GM10847 (cell line): ENCODE data around the gene TRIM10.

Source experiments
- POLR2A ChIP-seq: IDR thresholded peaks from 2 replicates; pipeline ENCODE4 v1.6.1; 2011; ENCODE audit not compliant: insufficient read length; ENCODE audit errors: extremely low read depth

The TRIM10 gene

DNA sequence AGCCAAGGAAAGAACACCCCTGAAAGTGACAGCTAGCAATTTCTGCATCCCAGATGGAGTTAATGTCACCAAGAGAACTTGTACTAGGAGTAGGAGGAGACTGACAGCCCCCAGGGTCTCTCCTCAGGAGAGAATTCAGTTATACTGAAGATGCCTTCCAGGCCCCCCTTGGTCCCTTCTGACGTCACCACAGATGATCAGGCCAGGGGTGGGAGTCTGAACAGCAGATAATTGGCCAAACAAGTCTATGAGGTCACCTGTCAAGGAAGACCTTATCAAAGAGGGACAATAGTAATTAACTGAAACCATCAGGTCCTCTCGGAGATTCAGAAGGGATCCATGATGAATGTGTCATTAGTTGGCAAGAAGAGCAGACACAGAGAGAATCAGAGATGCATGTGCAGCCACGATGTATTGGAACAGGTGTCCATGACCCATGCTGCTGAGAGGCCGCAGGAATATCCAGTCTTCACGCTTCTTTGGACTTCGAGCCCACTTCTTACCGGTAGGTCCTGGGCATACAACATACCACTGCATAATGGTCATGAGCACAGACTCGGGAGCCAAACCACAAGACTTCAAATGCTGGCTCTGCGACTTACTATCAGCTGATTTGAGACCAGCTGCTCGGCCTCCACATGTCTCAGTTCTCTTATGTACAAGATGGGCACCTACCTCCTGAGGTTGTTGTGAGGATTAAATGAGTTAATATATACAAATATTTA is 10.2 kb downstream of the TRIM10 start:
- TF ChIP-seq POLR2A: no peak

DNA sequence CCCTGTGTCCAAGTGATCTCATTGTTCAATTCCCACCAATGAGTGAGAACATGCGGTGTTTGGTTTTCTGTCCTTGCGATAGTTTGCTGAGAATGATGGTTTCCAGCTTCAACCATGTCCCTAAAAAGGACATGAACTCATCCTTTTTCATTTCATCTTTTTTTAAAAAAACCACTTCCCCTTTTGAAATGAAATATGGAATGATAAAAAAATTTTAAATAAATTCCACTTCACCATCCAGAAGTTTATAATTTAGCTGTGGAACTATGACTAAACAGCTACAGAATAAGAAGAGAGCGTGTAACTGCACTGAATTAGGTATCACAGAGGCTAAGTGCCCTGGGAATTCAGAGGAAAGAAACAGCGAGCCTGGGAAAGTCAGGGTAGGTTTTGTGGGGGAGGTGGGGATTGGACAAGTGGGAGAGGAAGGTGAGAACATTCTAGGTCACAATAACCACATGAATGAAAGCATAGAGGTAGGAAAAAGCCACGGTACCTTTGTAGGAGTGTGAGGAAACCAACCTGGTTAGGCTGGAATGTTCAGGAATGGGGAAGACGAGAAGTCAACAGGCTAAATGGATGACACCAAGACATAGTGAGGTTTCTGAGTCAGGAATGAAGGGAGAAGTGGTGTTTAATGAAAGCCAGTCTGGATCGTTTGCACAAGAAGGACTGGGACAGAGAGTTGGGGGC is 11.0 kb downstream of the TRIM10 start:
- no peak for TF ChIP-seq POLR2A

DNA sequence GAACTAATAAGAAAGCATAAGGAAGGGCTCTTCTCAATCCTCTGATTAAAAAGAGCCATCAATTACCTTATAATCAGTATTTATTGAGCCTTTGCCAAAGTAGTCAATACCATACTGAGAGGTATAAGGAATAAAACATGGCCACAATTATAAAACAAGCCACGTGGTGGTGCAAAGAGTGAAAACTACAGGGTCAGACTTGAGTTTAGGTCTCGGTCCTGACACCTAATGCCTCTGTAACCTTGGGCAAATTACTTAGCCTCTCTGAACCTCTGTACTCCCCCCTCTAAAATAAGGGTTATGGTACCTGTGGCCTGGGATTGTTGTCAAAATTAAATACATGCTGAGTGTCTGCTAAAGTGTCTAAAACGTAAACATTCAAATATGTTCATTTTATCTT is 11.8 kb downstream of the TRIM10 start:
- TF ChIP-seq POLR2A: no peak

DNA sequence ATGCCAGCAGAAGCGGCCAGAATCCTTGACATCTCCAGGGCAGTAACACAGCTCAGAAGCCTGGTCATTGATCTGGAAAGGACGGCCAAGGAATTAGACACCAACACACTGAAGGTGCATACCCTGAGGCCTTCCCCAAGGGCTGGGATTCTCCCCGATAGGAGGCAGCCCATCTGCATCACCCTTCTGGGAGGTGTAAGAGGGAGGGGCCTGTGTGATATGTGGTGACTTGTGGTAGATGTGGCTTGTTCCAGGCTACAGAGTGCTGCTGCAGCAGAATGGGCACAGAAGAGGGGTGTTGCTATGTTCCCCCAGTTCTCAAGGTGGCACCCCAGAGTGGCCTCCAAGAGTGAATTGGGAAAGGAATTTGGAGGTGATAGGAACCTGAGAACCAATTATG is 13.9 kb downstream of the TRIM10 start:
- TF ChIP-seq POLR2A: no peak

DNA sequence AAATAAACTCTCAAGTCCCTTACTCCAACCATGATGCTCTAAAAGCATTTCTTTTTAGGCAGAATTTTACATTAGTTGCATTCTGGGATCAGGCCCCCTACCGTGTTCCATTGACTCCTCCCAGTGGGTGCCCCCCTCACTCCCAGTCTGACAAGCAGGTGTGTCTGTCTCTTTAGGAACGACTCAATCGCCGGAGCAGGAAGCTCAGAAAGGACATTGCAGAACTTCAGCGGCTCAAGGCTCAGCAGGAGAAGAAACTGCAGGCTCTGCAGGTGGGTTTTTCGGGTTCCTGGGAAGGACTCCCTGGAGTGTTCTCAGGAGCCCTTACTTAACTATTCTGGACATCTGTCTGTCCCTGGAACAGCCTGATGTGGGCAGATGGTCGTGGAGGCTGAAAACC is 15.2 kb downstream of the TRIM10 start:
- TF ChIP-seq POLR2A: no peak

DNA sequence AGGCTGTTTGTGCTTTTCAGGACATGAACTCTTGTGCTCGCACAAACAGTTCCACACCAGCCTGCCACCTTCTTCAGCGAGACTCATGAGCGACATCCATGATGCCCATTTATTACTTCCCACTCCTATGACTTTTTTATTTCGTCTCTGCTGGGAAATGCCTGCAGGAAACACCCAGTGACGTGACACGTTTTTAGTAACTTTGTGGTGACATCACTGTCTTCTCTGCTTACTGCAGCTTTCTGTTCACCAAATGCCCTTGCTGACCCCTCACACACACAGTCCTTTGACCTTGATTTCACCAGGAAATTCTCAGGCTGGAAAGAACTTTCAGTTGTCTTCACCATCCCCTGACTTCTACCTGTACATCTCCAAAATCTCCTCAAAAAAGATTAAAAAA is 16.2 kb downstream of the TRIM10 start:
- no peak for TF ChIP-seq POLR2A

DNA sequence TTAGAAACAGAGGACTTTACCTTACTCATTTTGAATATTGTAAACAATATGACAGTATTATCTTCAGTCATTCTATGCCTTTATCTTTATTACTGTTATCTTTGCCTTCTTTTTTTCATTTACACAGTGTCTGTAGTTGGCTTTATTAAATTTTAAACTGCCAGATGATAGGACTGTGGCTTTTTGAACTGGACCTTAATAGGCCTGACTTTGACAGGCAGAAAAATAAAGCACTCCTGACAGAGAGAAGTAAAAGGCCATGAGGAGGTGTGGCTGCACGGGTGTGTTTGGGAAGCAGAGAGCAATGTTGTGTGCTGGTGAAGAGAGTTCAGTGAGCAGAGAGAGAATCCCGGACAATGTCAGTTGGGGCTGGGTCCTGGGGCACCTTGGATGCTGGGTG is 17.2 kb downstream of the TRIM10 start:
- TF ChIP-seq POLR2A: no peak

DNA sequence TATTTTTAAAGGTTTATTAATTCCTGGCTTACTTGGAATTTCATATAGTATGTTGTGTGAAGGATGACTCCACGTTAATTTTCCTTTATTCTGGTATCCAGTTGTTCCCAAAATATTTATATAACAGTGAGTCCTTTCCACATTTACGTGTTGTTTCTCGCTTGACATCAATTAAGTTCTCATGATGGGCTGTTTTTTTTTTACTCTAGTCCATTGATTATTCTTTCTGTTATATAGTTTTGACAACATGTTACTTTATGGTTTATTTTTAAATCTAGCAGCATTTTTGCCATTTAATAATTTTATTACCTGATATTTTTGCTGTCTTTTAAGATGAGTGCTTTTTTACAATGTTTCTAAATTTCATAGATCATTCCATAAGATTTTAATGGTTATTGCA is 18.3 kb downstream of the TRIM10 start:
- TF ChIP-seq POLR2A: no peak

DNA sequence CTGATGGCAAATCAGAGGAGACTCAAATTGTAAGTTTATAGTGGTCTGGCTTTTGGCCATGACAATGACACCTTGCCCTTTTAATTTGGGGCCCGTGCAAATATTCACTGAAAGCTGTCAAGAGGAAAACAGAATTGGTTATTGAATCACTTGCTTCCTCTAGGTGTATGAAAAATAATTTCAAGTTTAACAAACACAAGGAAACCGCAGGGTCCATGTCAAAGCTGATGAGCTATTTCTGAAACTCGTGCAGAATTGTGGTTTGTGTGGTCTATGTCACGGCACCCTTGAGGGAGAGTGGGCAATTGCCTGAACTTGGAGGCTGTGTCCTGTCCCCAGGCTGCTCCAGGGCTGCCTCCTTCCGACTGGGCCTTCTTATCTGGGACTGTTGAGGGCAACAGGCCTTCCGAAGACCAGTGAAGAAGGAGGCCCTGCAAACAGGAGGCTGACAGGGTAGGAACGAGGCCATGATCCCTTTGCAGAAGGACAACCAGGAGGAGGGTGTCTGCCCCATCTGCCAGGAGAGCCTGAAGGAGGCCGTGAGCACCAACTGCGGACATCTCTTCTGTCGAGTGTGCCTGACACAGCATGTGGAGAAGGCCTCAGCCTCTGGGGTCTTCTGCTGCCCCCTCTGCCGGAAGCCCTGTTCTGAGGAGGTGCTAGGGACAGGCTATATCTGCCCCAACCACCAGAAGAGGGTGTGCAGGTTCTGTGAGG is 24.3 kb downstream of the TRIM10 start:
- no peak for TF ChIP-seq POLR2A

DNA sequence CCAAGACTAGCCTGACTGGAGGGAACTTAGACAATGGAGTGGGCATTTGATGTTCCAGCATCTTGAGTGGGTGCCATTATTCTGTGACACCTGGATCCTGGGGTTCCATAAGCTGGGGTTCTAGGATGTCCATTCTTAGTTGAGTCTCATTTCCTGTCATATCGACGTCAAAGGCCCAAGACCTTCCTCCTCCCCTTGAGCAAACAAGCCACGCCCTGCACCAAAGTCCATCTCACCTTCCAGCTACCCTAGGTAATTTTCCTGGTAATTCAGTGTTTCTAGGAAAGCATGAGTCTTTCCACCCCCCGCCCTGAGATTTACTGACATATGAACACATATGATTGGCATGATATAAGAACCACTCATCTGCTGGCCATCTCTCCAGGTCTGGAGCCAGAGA is 25.3 kb downstream of the TRIM10 start, which contains the start of gene TRIM40:
TRIM40 (plus strand) TSS at position 384 of the 400 bp plus-strand sequence. CDS start 897 bp downstream, outside the sequence.
- no peak for TF ChIP-seq POLR2A

DNA sequence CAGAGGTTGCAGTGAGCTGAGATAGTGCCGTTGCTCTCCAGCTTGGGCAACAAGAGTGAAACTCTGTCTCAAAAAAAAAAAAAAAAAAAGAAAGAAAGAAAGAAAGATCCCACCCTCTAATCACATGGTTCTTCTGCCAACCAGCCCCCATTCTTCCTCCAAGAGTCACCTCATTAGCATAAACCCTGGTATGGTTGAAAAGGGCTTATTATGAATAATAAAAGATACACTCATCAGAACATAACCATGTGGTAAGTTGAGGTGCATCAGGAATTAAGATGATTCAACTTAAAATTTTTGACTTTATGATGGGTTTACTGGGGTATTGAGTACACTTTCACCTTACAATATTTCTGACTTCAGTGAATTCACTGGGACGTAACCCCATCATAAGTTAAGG is 25.9 kb downstream of the TRIM10 start:
- no peak for TF ChIP-seq POLR2A

DNA sequence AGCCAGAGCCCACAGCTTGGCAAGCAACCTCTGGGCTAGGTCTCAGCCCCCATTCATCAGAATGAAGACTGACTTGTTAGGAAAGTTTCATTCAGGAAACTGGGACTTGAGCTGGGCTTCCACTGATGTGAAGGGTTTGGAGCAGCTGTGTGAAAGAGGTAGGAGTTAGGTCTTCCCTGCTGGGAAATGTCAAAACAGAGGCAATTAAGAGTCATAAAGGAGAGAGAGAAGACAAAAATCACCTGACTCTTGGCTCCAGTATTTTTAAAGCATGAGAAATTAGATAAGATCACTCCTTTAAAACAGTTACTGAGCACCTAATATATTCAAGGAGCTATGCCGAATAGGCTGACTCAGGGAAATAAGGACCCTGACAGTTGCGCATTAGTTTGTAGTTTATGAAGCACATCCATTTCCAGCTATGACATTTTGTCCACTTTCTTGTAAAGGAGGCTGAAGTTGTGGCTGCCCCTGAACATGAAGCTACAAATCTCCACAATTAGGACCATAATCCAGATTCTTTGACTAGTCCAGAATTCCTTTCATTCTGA is 29.0 kb downstream of the TRIM10 start:
- no peak for TF ChIP-seq POLR2A

DNA sequence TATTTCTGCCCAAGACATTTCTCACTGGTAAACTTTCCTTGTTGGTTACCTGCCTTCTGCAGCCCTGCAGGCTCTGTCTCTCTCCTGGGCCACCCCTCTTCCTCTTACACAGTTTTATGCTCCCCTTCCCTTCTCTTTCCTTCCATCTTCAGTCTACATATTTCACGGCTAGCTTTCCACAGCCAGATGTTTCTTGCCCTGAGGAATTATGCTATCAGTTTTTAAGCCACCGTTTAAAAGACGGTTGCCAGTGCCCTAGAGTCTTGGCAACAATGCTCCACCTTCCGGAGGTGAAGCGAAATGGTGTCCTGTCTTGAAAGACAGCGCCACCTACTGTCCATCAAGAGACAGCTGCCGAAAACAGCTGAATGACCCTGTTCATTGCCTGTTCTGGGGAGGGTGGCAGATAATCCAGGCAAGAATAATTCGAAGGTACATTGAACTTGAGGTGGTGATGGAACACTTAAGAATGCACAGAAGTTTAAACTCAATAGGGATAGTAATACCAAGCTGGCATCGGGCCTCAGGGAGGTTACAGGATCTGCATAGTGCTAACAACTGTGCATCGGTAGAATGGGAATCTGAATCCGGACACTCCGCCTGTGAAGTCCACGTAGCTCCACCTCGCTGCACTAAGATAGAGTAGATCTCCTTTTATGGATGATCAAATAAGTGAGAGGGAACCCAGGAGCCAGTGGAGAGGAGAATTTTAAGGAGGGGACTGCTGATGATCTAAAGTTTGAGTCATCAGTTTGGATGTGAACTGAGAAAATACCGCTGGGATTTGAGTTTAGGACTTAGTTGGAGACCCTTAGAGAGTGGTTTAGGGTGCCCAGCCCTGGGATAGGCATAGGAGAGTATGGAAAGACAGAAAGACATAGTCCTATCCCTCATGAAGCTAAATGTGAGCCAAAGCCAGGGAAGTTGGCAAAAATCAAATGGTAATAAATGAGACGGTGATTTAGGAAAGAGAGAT is 29.8 kb downstream of the TRIM10 start:
- no peak for TF ChIP-seq POLR2A

DNA sequence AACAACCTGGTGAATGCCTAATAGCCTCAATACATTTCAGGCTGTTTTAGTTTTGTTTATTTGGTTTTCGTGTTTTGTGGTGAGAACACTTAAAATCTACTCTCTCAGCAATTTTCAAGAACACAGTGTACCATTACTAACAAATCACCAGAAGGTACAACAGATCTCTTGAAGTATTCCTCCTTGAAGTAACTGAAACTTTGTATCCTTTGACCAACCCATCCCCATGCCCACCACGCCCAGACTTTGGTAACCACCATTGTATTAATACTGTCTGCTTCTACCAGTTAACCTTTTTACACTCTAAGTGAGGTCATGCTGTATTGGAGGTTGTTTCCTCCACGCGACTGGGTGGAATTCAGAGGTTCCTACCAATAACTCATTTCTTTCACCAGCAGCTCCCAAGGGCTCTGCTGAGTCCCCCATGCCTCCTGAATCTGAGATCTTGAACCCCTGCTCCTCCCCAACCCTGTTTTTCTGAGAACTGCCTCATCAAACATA is 30.8 kb downstream of the TRIM10 start:
- TF ChIP-seq POLR2A: no peak

DNA sequence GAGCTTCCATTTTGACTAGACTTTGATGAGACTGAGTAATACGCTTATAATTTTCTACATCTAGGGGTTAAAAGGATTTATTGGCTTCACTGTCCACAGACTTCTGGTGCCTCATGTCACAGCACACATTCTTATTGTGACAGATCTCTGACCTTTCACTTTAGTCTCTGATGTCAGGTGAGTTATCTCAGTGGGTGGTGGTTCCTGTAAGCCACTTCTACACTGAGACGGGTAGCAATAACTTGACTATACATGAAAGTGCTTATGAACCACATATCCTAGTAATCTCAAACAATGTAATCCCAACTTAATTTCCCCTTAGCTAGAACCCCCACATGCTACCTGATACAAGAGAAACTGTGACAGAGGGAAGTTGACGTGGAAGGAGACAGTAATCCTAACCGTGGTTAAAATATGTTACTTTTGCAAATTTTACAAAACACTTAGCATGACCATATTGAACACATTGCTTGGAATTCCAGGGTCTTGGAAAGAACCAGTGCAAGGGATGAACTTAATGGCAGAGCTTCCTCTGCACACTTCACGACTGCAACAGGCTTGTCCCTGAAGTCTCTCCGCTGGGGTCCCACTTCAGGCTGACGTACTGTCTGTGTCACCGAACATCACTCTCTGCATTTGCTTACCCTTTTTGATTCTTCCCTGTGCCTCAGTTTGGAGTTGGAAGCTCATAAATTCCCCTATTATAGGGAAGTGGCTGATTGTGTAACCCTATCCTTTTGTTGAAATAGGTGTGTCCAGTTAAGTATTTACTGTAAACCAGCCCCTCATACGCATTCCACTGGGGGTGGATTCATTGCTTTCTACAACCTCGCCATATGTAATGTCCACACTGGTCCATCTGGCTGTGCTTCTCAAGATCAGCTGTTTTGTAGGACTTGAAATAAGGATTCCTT is 31.5 kb downstream of the TRIM10 start:
- no peak for TF ChIP-seq POLR2A
